ENCODE data around the gene USP50. TPM values are rescaled to one million over a fixed set of nuclear protein-coding genes. Genes with fewer than 3 reads are reported as not detected.

The USP50 gene
- total and polyA plus RNA-seq, 8 donors, result 0.32 to 0.35 TPM; not detected in 6

DNA sequence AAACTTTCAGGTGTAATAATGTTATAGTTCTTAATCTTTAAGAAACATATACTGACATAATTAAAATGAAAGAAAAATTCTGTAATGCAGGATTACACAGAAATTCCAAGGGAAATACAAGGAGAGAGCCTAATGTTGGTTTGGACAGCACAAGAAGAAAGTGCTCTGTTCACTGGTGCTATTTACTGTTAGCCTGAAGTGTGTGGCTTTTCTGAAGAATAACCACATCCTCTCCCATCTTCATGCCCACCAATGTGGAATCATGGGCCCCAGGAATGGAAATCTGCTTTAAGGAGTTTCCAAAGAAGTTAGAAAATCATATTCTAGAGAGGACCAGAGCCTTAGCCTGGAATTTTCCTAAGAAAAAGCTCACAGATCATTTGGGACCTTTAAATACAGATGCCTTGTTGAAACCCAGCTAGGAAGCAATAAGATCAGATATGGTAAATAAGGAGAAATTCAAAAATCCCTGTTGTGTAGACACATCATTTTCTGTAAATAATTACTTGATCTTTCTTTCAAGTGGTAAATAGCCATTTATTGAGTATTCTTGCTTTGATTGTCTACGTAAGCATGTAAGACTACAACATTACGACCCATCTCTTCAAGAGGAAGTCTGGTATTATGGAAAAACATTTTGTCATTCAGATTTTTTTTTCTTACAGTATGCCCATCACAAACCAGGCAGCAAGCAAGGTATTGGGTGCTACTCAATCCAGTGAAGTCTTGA is 10.3 kb upstream of the USP50 start:
- ATAC-seq (no peak), FAIRE-seq (no peak), DNase-seq (no peak)
- Histone ChIP-seq H3K27me3 (no peaks in the 10 kb centered on the region), H3K4me1 (peaks cover 0 to 7% (median 0%) of the 10 kb centered on the region in 3 donors), H3K36me3 (peaks cover 0 to 10% (median 0%) of the 10 kb centered on the region in 3 donors), H3K9me3 (no peaks in the 10 kb centered on the region), H3K4me3 (no peak overlapping the region), H3K27ac (no peak overlapping the region)
- TF ChIP-seq, protein P1, sequence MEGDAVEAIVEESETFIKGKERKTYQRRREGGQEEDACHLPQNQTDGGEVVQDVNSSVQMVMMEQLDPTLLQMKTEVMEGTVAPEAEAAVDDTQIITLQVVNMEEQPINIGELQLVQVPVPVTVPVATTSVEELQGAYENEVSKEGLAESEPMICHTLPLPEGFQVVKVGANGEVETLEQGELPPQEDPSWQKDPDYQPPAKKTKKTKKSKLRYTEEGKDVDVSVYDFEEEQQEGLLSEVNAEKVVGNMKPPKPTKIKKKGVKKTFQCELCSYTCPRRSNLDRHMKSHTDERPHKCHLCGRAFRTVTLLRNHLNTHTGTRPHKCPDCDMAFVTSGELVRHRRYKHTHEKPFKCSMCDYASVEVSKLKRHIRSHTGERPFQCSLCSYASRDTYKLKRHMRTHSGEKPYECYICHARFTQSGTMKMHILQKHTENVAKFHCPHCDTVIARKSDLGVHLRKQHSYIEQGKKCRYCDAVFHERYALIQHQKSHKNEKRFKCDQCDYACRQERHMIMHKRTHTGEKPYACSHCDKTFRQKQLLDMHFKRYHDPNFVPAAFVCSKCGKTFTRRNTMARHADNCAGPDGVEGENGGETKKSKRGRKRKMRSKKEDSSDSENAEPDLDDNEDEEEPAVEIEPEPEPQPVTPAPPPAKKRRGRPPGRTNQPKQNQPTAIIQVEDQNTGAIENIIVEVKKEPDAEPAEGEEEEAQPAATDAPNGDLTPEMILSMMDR (IDR thresholded peaks at IDR 0.05), result no peak
- intact Hi-C loops (cut with DNase I), result no loop called here
- WGBS, 2 donors, result 100% methylated on average over 2 of the region's 2 CpGs

DNA sequence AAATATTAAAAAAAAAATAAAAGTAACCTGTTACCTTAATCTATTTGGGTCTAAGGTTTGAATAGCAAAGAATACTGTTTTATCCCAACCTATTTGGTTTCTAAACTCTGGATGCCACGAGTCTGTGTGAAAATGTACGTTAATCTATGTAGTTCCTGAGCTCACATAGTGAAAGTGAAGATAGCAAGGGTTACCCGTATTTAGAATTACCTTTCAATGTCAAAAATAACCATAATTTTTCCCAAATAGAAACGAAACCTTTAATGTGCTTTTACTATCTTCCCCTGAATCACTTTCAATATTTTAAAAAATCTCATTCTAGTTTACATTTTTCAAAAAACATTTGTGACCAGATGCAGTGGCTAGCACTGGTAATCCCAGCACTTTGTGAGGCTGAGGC is 5.8 kb upstream of the USP50 start:
- intact Hi-C loops (cut with DNase I), result no loop called here
- WGBS, 2 donors, result 83 to 88% methylated on average over 4 of the region's 4 CpGs
- H3K36me3 ChIP-seq, result no peaks in the 10 kb centered on the region
- TF ChIP-seq, protein P1 (IDR thresholded peaks at IDR 0.05), result no peak
- no peaks in the 10 kb centered on the region for H3K9me3 ChIP-seq
- FAIRE-seq (no peak), DNase-seq (no peak), ATAC-seq (no peak)
- no peak overlapping the region for H3K4me3 ChIP-seq
- H3K27me3 ChIP-seq, result no peaks in the 10 kb centered on the region
- H3K4me1 ChIP-seq, result no peaks in the 10 kb centered on the region
- no peak overlapping the region for H3K27ac ChIP-seq

DNA sequence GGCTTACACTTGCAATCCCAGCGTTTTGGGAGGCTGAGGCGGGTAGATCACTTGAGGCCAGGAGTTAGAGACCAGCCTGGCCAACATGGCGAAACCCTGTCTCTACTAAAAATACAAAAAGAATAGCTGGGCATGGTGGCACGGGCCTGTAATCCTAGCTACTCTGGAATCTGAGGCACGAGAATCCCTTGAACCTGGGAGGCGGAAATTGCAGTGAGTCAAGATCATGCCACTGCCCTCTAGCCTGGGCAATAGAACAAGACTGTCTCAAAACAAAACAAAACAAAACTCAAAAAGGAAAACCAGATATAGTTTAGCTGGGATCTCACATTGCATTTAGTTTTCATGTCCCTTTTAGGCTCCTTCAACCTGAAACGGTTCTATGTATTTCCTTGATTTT is 2.9 kb upstream of the USP50 start:
- FAIRE-seq (no peak), DNase-seq (no peak), ATAC-seq (no peak)
- Histone ChIP-seq H3K27me3 (no peaks in the 10 kb centered on the region), H3K9me3 (no peaks in the 10 kb centered on the region), H3K36me3 (no peaks in the 10 kb centered on the region), H3K4me1 (no peaks in the 10 kb centered on the region), H3K4me3 (no peak overlapping the region), H3K27ac (no peak overlapping the region)
- intact Hi-C loops (cut with DNase I), result no loop called here
- 79 to 81% methylated on average over 7 of the region's 7 CpGs for WGBS, 2 donors
- TF ChIP-seq, protein P1 (IDR thresholded peaks at IDR 0.05), result no peak

DNA sequence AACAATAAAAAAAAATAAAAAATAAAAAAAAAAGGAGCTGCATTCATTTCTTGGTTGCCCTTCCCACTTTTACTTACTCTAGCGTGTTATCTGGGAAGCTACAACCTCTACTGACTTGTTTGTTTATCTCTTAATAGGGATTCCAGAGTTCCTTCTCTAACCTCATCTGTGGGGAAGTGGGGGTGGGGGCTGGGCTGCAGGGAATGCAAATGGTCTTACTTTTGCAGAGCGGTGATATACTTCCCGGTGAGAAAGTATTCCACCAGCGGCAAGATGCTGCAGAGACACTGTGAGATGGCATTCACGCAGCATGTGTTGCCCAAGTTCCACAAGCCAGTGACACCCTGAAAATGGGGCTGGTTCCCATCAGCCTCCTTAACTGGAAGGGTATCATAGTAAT is 2.1 kb downstream of the USP50 start:
- Histone ChIP-seq H3K4me3 (no peak overlapping the region), H3K36me3 (no peaks in the 10 kb centered on the region), H3K9me3 (no peaks in the 10 kb centered on the region), H3K27me3 (no peaks in the 10 kb centered on the region), H3K27ac (no peak overlapping the region), H3K4me1 (no peaks in the 10 kb centered on the region)
- 43 to 47% methylated on average over 5 of the region's 5 CpGs for WGBS, 2 donors
- intact Hi-C loops (cut with DNase I), result no loop called here
- DNase-seq (no peak), FAIRE-seq (no peak), ATAC-seq (no peak)
- TF ChIP-seq, protein P1 (IDR thresholded peaks at IDR 0.05), result no peak

DNA sequence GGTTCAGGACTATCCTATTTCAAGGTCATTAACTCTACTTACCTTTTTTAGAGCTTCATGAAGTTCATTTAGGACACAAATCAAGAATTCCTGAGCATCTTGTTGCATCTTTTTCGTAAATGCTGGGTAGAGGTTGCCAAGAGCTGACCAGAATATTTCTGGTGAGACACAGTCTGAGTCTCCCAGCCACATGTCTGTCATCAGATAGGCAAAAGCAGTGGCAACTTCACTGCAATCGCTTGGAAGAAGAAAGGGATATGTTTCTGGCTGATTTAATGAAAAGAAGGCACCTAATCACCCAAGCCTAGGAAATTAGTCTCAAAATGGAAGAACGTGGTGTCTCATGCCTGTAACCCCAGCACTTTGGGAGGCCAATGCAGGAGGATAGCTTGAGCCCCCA is 2.9 kb downstream of the USP50 start:
- ATAC-seq (no peak), FAIRE-seq (no peak), DNase-seq (no peak)
- Histone ChIP-seq H3K36me3 (no peaks in the 10 kb centered on the region), H3K4me1 (no peaks in the 10 kb centered on the region), H3K4me3 (no peak overlapping the region), H3K9me3 (no peaks in the 10 kb centered on the region), H3K27me3 (no peaks in the 10 kb centered on the region), H3K27ac (no peak overlapping the region)
- TF ChIP-seq, protein P1 (IDR thresholded peaks at IDR 0.05), result no peak
- intact Hi-C loops (cut with DNase I), result no loop called here
- 80 to 85% methylated on average over 3 of the region's 3 CpGs for WGBS, 2 donors

Measured in pancreas (tissue), 10 donors.